GM18951 (cell line): ENCODE data around the gene LRWD1.
"Not testable (repeated sequence)": the region's sequence is repeated elsewhere in the genome, so short reads cannot be mapped to it uniquely, and the experiment has no call there.

ENCODE experiments used
- POLR2A ChIP-seq: IDR thresholded peaks from 4 replicates; pipeline ENCODE4 v1.6.1; 2011; ENCODE audit warnings: mild to moderate bottlenecking; ENCODE audit not compliant: insufficient read length, insufficient read depth; ENCODE audit errors: extremely low read depth
- in situ Hi-C: fragments of 300-500 bp; cut with MboI; formaldehyde crosslinking; loops from one replicate; pipeline ENCODE4 v1.12.0; 2022; ENCODE audit warnings: low sequenced_read_pairs, mixed read lengths, inconsistent platforms; ENCODE audit not compliant: unreplicated experiment

LRWD1 gene

DNA sequence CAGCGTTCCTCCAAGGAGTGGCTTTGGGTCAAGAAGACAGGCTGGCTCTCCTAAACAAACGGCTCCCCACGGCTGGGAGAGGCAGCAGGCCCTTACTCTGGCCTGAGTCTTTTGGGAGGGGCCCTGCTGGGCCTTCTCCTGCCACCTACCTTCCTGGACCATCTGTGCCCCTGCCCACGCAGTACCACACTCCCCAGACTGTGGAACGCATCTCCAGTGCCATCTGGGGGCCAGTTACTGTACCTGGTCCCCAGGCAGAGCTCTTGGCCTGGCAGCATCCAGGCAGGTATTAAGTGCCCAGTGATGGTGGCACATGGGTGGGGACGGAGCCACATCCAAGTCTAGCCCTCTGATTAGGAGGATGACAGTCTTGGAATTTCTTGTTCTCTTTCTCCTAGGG is 14.5 kb upstream of the LRWD1 start:
- TF ChIP-seq POLR2A = no peak
- in situ Hi-C loops = no loop called here

- in situ Hi-C loops = no loop called here
- no peak for TF ChIP-seq POLR2A
Measured at GRCh38 chr7:102451371-102452054, 13.3 kb upstream of the LRWD1 start.

DNA sequence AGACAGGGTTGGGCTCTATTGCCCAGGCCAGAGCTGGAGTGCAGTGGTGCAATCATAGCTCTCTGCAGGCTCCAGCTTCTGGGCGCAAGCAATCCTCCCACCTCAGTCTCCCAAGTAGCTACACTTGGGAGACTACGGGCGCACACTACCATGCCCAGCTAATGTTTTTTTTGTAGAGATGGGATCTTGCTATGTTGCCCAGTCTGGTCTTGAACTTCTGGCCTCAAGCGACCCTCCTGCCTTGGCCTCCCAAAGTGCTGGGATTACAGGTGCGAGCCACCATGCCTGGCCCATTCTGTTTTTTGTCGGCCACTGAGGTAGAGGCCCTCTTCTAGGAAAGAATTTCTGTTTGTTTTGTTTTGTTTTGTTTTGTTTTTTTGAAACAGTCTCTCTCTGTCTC is 12.3 kb upstream of the LRWD1 start:
- no peak for TF ChIP-seq POLR2A
- in situ Hi-C loops = no loop called here

DNA sequence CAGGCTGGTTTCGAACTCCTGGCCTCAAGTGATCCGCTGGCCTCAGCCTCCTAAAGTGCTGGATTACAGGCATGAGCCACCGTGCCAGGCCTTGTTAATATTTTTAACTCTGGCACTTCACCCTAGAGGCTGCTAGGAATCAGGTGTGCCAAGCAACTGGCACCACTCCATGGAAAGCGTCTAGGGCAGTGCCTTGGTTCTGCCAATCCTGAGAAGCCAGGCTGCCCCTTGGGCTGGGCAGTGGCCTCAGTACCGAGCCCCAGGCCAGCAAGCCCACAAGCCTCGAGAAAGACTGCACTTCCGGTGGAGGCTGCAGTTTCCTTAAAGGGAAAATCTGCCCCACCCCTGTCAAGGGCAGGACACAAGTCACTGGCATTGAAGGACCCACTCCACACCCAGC is 11.5 kb upstream of the LRWD1 start:
- in situ Hi-C loops = no loop called here
- TF ChIP-seq POLR2A = no peak

- TF ChIP-seq POLR2A = no peak
- in situ Hi-C loops = no loop called here
Measured at GRCh38 chr7:102454468-102454867, 10.3 kb upstream of the LRWD1 start.

DNA sequence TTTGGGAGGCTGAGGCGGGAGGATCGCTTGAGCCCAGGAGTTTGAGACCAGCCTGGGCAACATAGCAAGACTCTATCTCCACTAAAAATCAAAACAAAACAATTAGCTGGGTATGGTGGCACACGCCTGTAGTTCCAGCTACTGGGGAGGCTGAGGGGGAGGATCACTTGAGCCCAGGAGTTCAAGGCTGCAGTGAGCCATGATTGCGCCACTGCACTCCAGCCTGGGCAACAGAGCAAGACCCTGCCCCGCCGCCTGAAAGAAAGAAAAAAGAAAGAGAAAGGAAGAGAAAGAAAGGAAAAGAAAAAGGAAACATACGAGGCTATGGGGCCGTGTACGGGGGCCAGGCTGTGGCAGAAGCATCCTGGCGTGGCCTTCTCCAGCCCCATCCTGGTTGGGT is 9.9 kb upstream of the LRWD1 start:
- in situ Hi-C loops = not testable (repeated sequence)

DNA sequence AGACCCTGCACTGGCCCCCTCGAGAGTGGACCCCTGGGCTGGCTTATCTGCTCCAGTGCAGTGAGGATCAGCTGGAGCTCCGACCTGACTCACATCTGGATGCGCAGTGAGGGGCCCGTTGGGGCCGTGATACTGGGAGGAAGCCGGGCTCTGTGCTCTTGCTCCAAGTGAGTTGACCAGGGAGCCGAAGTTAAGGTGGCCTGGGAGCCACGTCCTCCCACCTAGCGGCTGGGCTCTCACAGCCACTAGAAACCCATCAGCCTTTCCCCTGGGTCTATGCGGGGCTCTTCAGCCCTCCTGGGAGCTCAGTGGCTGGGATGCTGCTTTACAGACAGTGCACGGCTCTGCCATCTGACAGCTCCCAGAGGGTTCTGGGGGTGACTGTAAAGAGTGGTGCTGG is 9.2 kb upstream of the LRWD1 start:
- in situ Hi-C loops = no loop called here
- peak; percentile 23 for TF ChIP-seq POLR2A

GRCh38 chr7:102456327-102456726 is 8.5 kb upstream of the LRWD1 start:
- in situ Hi-C loops = no loop called here
- no peak for TF ChIP-seq POLR2A

DNA sequence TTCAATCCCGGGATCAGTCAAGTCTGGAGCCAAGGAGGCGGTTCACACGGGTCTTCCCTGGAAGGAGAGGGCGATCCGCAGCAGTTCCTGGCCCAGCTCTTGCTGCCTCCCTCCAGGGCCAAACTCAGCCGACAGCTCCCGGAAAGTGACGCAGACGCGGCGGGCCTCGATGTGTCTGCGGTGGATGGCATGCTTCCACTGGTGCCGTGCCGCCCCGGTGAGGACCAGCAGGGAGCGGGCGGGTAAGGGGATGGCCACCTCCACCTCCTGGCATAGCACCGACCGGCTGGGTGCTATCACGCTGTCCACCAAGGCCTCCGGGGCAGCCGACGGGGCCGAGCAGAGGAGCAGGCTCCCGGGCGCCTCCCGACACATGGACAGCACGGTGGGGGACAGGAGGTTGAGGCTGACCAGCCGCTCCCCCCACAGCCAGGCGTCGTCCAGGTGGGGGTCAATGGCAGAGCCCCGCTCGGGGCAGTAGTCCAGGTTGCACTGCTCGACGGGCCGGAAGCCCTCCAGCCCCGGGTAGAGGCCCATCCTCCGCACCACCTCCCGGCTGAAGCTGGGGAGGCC is 7.3 kb upstream of the LRWD1 start:
- no peak for TF ChIP-seq POLR2A
- in situ Hi-C loops = no loop called here

- TF ChIP-seq POLR2A = no peak
- in situ Hi-C loops = no loop called here
Measured at GRCh38 chr7:102459221-102459844, 5.5 kb upstream of the LRWD1 start.

GRCh38 chr7:102460467-102460866 is 4.3 kb upstream of the LRWD1 start:
- in situ Hi-C loops = loop anchor here (10.0 kb wide), 1 partner anchor 176 kb away; the partner anchor contains the start of gene SH2B2
- TF ChIP-seq POLR2A = no peak

DNA sequence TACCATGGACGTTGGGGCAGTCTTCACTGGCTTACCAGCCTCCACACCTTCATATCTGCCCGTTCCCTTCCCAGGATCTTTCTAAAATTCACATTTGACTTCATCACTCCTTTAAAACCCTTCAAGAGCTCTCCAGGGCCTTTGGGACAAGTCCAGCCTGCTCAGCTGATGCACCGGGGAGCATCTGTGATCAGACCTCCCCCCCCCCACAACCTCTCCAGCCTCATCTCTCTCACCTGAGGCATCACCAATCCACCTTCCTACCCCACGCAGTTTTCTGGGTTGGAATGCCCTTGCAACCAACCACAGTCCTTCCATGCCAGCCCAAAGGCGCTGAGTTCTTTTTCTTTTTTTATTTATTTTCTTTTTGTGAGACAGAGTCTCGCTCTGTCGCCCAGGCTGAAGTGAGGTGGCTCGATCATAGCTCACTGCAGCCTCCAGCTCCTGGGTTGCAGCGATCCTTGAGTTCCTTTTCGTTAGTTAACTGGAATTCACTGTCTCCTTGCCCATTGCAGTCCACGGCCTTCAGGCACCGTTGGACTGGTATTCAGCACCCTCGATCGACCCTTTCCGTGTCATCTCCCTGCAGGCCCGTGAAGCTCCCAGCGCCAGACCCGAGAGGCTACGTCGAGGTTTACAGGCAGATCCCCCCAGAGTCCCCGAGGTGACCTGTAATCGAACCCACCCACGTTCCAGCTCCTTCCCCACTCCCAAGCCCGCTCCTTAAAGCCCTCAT is 775 bp upstream of the LRWD1 start:
- in situ Hi-C loops = loop anchor here (10.0 kb wide), 1 partner anchor 179 kb away; the partner anchor contains the start of gene SH2B2
- TF ChIP-seq POLR2A = no peak

- in situ Hi-C loops = loop anchor here (10.0 kb wide), 1 partner anchor 181 kb away; the partner anchor contains the start of gene SH2B2
- no peak for TF ChIP-seq POLR2A
Measured at GRCh38 chr7:102466097-102466496, 1.3 kb downstream of the LRWD1 start.
